ENCODE results near the gene WDR75. TPM values are rescaled to one million over a fixed set of nuclear protein-coding genes. Genes with fewer than 3 reads are reported as not detected.

WDR75 gene
- total and polyA plus RNA-seq, 9 of the 15 experiments (the other 6 are each of a cell fraction or from before 2014, with no cell fraction given) = 50.9 to 111 (median 76.4) TPM

GRCh38 chr2:189467593-189467992 lies 26.3 kb downstream of the WDR75 start:
- no peak overlapping the region for H3K27ac ChIP-seq (ENCODE audit: extremely low read depth, low read depth, low read length)
- H3K9me3 ChIP-seq (replicated peaks; ENCODE audit: control insufficient read depth, insufficient read depth, low read depth, low read length) = no peaks in the 10 kb centered on the region
- no peak overlapping the region for H3K4me3 ChIP-seq
- FAIRE-seq (no peak), ATAC-seq (no peak), DNase-seq (ENCODE audit: extremely low read depth in 1 of 4, low spot score in 3 of 4) (no peak)
- no peaks in the 10 kb centered on the region for H3K27me3 ChIP-seq (ENCODE audit: control insufficient read depth in 2 of 2, insufficient read depth in 2 of 2, low read length in 2 of 2)
- in situ Hi-C loops (cut with MboI) = no loop called here
- no peaks in the 10 kb centered on the region for H4K20me1 ChIP-seq (replicated peaks; ENCODE audit: control insufficient read depth, insufficient read depth, low read length)
- H3K4me1 ChIP-seq (replicated peaks in 1 of 2; ENCODE audit: control insufficient read depth in 2 of 2, insufficient read depth in 2 of 2, low read length in 2 of 2) = peaks cover 0 to 7% of the 10 kb centered on the region in 2 experiments; a peak in 2 of 5 replicates
- no peaks in the 10 kb centered on the region for H3K79me2 ChIP-seq (ENCODE audit: control insufficient read depth, insufficient read depth, low read length)
- H3K9ac ChIP-seq (ENCODE audit: insufficient read depth in 1 of 2, low read depth in 2 of 2, low read length in 2 of 2) = no peak overlapping the region
- H2AFZ ChIP-seq (ENCODE audit: low read depth, low read length) = no peak overlapping the region
- H3K9me1 ChIP-seq (ENCODE audit: control insufficient read depth, insufficient read depth, low read length) = no peaks in the 10 kb centered on the region
- WGBS (ENCODE audit: insufficient coverage, low coverage, missing lambda C conversion rate) = 100% methylated on average over 4 of the region's 4 CpGs
- ChIA-PET POLR2A (no interaction called here), CTCF (ENCODE audit: low intra/inter-chr PET ratio) (no interaction called here)
- no peak overlapping the region for H3K4me2 ChIP-seq (ENCODE audit: insufficient read depth, low read length)
- BruUV-seq (replicated peaks) = no TSS peak
- intact Hi-C loops (cut with micrococcal nuclease) = loop anchor here (2.0 kb wide), 1 partner anchor 113 kb away; the partner anchor contains the start of gene SLC40A1
- H3K36me3 ChIP-seq (ENCODE audit: control insufficient read depth, insufficient read depth, low read length) = peaks cover 97% of the 10 kb centered on the region
- TF ChIP-seq KLF13 (tag; IDR thresholded peaks at IDR 0.05; ENCODE audit: borderline replicate concordance, low read depth) (no peak), KDM1A (IDR thresholded peaks at IDR 0.05) (no peak), ZNF318 (IDR thresholded peaks at IDR 0.05; ENCODE audit: borderline replicate concordance in 1 of 2, low read depth in 1 of 2) (no peak), LARP7 (IDR thresholded peaks at IDR 0.05) (no peak), ESRRA (IDR thresholded peaks at IDR 0.05; ENCODE audit: borderline replicate concordance, low read depth) (no peak), ZNF253 (CRISPR knock-in tag; conservative IDR thresholded peaks at IDR 0.05) (no peak)
